AG04449 (cell line): ENCODE measurements around the gene GABRG3.

Source experiments
- CTCF ChIA-PET: fragments of 350-600 bp; formaldehyde crosslinking; extraction: SDS; loops from one replicate; lab custom pipeline; 2021; ENCODE audit warnings: antibody characterized with exemption; lab: Yijun Ruan, JAX
- POLR2A ChIA-PET: fragments of 400-600, 350-600 bp; formaldehyde crosslinking; extraction: SDS; loops from one replicate; lab custom pipeline; 2020; ENCODE audit warnings: antibody characterized with exemption, inconsistent platforms; lab: Yijun Ruan, JAX
- DNase-seq: peaks from one replicate; pipeline ENCODE4 v3.0.0-alpha.2; 2010; ENCODE audit warnings: low read depth, low spot score
- H3K4me3 ChIP-seq: 2 replicates; pipeline ENCODE4 v1.5.1; 2011; ENCODE audit warnings: low read depth, mild to moderate bottlenecking, control low read depth, low read length
- TF ChIP-seq, protein P1 (sequence below): IDR thresholded peaks from one replicate; pipeline ENCODE4 v1.5.1; 2011; ENCODE audit warnings: mild to moderate bottlenecking, moderate library complexity, low read length, control low read depth, inconsistent platforms; ENCODE audit not compliant: insufficient read depth; ENCODE audit errors: missing control alignments

Gene GABRG3

DNA sequence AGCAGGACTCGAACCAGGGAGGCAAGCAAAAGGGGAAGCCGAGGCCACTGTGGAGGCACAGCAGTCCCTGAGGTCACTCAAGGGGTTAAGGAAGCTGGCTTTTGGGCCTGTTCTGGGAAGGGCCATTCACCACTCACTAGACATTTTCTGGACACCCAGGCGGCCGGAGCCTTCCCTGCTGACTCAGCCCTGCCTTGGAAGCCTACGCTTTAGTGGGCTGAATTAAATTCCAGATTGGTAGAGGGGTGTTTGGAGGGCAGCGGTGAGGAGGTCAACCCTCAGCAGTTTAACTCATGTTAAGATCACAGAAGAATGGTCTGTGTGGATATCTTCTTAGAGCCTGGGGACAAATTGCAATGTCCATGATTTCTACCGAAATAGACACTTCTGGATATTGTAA lies 152.8 kb downstream of the GABRG3 start:
- ChIA-PET POLR2A (no interaction called here), CTCF (no interaction called here)
- TF ChIP-seq, protein P1, sequence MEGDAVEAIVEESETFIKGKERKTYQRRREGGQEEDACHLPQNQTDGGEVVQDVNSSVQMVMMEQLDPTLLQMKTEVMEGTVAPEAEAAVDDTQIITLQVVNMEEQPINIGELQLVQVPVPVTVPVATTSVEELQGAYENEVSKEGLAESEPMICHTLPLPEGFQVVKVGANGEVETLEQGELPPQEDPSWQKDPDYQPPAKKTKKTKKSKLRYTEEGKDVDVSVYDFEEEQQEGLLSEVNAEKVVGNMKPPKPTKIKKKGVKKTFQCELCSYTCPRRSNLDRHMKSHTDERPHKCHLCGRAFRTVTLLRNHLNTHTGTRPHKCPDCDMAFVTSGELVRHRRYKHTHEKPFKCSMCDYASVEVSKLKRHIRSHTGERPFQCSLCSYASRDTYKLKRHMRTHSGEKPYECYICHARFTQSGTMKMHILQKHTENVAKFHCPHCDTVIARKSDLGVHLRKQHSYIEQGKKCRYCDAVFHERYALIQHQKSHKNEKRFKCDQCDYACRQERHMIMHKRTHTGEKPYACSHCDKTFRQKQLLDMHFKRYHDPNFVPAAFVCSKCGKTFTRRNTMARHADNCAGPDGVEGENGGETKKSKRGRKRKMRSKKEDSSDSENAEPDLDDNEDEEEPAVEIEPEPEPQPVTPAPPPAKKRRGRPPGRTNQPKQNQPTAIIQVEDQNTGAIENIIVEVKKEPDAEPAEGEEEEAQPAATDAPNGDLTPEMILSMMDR = no peak
- H3K4me3 ChIP-seq = no peak overlapping the region
- no peak for DNase-seq

DNA sequence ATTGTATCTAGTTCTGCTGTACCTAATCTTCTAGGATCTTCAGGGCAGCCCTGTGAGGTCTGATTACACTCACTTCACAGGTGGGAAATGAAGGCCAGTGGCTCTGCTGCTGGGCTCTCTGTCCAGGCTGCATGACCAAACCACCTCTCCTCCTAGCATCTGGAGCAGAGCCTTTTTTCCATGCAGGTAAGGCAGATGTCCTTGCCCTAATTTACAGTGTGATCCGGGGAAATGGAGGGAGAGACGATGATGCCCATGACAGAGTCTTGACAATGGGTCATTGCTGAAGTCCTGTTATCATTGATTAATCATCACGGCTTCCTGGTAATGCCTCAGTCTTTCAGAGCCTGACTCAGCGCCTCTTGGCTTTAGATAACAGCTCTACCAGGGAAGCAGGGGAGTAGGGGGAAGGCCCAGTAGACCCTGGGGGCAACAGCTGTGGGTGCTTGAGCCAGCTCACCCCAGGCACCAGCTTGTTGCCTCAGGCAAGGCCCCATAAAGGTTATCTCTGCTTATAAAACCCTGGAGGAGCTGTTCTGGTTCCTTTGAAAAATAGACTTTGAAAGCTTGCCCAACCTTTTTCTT lies 153.4 kb downstream of the GABRG3 start:
- ChIA-PET CTCF (no interaction called here), POLR2A (no interaction called here)
- TF ChIP-seq, protein P1 = no peak
- DNase-seq = no peak
- H3K4me3 ChIP-seq = no peak overlapping the region

DNA sequence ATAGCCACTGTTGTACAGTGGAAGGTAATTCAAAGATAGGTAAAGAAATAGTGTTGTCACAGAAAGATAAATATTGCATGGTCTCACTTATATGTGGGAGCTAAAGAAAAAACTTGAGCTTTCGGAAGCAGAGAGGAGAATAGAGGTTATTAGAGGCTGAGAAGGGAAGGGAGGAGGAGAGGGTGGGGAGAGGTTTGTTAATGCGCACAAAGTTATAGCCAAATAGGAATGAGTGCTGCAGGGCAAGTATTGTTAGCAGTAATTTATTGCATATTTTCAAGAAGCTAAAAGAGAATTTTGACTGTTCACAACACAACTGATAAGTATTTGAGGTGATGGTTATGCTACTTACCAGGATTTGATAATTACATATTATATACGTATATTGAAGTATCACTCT lies 154.2 kb downstream of the GABRG3 start:
- H3K4me3 ChIP-seq = no peak overlapping the region
- POLR2A ChIA-PET = no interaction called here
- CTCF ChIA-PET = no interaction called here
- TF ChIP-seq, protein P1 = no peak
- DNase-seq = no peak

DNA sequence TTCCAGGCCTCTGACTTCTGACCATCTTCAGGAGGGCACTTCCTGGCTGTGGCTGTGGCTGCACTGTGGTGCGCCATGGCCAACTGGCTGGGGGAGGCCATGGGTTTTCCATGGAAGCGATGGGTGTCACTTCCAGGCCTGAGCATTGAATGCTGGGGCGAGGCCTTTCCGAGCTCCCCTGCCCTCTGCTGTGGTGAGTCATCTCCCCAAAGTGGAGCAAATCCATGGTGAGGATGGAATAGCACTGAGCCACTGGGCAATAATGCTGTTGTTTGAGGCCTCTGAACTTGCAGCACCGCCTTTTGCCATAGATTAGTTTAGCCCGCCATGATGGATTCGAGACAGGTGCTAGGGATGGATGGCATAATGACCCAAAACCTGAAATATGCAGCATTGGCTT lies 155.5 kb downstream of the GABRG3 start:
- no peak overlapping the region for H3K4me3 ChIP-seq
- no peak for DNase-seq
- TF ChIP-seq, protein P1 = no peak
- ChIA-PET CTCF (no interaction called here), POLR2A (no interaction called here)

DNA sequence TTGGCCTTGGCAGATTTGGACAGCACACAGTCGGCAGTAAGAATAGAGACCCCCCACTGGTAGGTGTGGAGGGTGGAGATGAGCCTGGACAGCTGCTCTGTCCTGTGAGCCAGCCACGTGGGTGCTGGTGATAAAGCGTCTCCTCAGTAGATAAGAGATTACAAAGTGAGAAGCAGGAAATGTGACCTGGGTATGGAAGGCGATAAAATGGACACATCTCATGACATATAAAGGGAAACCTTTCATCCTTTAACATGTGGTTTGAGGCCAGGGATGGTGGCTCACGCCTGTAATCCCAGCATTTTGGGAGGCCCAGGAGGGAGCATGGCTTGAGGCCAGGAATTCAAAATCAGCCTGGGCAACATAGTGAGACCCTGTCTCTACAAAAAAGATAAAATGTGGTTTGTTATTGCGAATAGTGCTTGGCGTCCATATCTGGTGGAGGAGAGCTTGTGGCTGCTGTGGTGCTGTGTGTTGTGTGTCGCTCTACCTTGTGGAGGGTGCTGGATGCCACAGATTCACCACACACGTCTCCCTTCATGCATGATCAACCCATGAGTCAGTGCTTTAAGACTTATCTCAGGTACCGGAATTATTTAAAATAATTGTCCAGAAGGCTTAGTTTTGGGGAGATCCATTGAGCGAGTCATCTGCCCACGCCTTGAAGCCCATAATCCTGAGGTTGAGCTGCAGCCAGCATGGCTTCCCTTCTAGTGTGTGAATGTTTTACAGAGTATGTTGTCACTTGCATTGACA lies 157.0 kb downstream of the GABRG3 start:
- TF ChIP-seq, protein P1 = no peak
- DNase-seq = no peak
- no peak overlapping the region for H3K4me3 ChIP-seq
- ChIA-PET POLR2A (no interaction called here), CTCF (no interaction called here)

DNA sequence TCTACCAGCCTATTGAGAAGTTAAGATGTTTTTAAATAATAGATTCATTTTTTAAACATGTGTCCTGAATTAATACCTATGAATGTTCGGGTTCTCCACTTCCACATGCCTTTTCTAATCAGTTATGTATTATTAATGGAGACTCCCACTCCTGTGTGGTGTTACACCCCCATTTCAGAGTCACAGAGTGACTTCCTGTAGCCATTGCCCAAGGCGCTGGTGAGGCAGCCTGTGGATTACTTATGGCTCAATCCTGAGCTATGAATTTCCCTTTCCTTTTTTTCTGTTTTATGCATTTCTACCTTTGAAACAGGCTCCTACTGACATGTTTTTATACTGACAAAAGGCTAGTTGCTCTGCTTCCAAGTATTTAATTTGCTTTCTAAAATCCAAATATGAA lies 162.3 kb downstream of the GABRG3 start:
- TF ChIP-seq, protein P1 = no peak
- CTCF ChIA-PET = no interaction called here
- DNase-seq = no peak
- no peak overlapping the region for H3K4me3 ChIP-seq
- POLR2A ChIA-PET = no interaction called here
